HepG2 (cell line): Measurements from ENCODE around the gene ABCC5. TPM values are rescaled to one million over a fixed set of nuclear protein-coding genes. Genes with fewer than 3 reads are reported as not detected.
A peak's percentile ranks its signal among the peaks of the same experiment; 100 is the strongest.

Experiments
- ATAC-seq: fragments of 200-7000 bp; cut with Tn5 transposase; 3 replicates; pipeline ENCODE4 v1.9.1; 2020; ENCODE audit warnings: mild to moderate bottlenecking, moderate library complexity
- BruUV-seq: library from RNA; stranded (reverse); fragments of 400-500 nt; replicated peaks from 2 replicates; lab custom pipeline; 2021; lab: Mats Ljungman, UMichigan
- CTCF ChIA-PET: fragments of 300-600 bp; formaldehyde crosslinking; extraction: SDS; loops from one replicate; lab custom pipeline; 2021; ENCODE audit warnings: low total read pairs, inconsistent platforms, low intra/inter-chr PET ratio; lab: Yijun Ruan, JAX
- POLR2A ChIA-PET: fragments of 350-600 bp; sonication (Branson Sonifier 250); formaldehyde crosslinking; loops from one replicate; lab custom pipeline; 2020; ENCODE audit warnings: antibody characterized with exemption, inconsistent platforms; lab: Yijun Ruan, JAX
- DNase-seq: peaks from one replicate; pipeline ENCODE4 v3.0.0-alpha.2; 2015; ENCODE audit warnings: low spot score
- FAIRE-seq: peaks from 3 replicates; lab custom pipeline; 2011; peaks lifted over from hg19 to GRCh38; lab: Jason Lieb, UNC
- H2AFZ ChIP-seq: one replicate; pipeline ENCODE4 v1.6.1; 2011; ENCODE audit warnings: low read length, inconsistent platforms
- H3K27ac ChIP-seq: fragments of 300-600 bp; 3 replicates; pipeline ENCODE4 v1.8.0; 2011; ENCODE audit warnings: mixed run types, mild to moderate bottlenecking, mixed read lengths, low read length, inconsistent platforms; ENCODE audit not compliant: insufficient read depth; ENCODE audit errors: extremely low read length
- H3K27me3 ChIP-seq, 2 experiments: fragments of 200-600 bp in 1 of 2; 2 replicates in 1 of 2; 3 replicates in 1 of 2; pipeline versions ENCODE4 v1.6.0 to v1.8.0; 2011; ENCODE audit warnings: low read length in 2 of 2, mild to moderate bottlenecking in 2 of 2, moderate library complexity in 2 of 2, inconsistent platforms in 1 of 2; ENCODE audit not compliant: insufficient read depth in 2 of 2, control insufficient read depth in 1 of 2
- H3K36me3 ChIP-seq, 2 experiments: fragments of 200-600 bp in 1 of 2; replicated peaks in 1 of 2; 2 replicates in 1 of 2; 3 replicates in 1 of 2; pipeline versions ENCODE4 v1.5.1 to v1.8.0; 2011; ENCODE audit warnings: low read length in 2 of 2, inconsistent platforms in 1 of 2; ENCODE audit not compliant: insufficient read depth in 2 of 2, control insufficient read depth in 1 of 2
- H3K4me1 ChIP-seq: 2 replicates; pipeline ENCODE4 v1.5.1; 2012; ENCODE audit warnings: low read length, inconsistent platforms; ENCODE audit not compliant: insufficient read depth
- H3K4me2 ChIP-seq: 2 replicates; pipeline ENCODE4 v1.6.0; 2011; ENCODE audit warnings: low read depth, low read length, inconsistent platforms
- H3K4me3 ChIP-seq, 3 experiments: fragments of 200-600 bp in 1 of 3; sonication (generic), shearing (Covaris generic) in 1 of 3; replicated peaks in 1 of 3; 2 replicates each; pipeline ENCODE4 v1.5.1; 2011 to 2016; ENCODE audit warnings: low read length in 3 of 3, inconsistent platforms in 2 of 3, low read depth in 2 of 3, mild to moderate bottlenecking in 2 of 3, control low read depth in 1 of 3, mixed read lengths in 1 of 3; ENCODE audit not compliant: insufficient read depth in 1 of 3
- H3K79me2 ChIP-seq: one replicate; pipeline ENCODE4 v1.6.1; 2011; ENCODE audit warnings: low read length, inconsistent platforms; ENCODE audit not compliant: insufficient read depth
- H3K9ac ChIP-seq: 2 replicates; pipeline ENCODE4 v1.6.0; 2011; ENCODE audit warnings: mild to moderate bottlenecking, low read depth, low read length, inconsistent platforms; ENCODE audit not compliant: insufficient read depth
- H3K9me3 ChIP-seq: 2 replicates; pipeline ENCODE4 v1.5.1; 2012; ENCODE audit warnings: mild to moderate bottlenecking, low read length
- H4K20me1 ChIP-seq: 2 replicates; pipeline ENCODE4 v1.6.0; 2011; ENCODE audit warnings: inconsistent platforms, mild to moderate bottlenecking, low read length, moderate library complexity; ENCODE audit not compliant: insufficient read depth
- FOSL2 ChIP-seq: sonication (generic); formaldehyde crosslinking; IDR thresholded peaks from 2 replicates; pipeline ENCODE4 v1.4.0; 2020; ENCODE audit warnings: missing genetic modification reagents
- FOXC1 ChIP-seq: sonication (generic); formaldehyde crosslinking; IDR thresholded peaks from 2 replicates; pipeline ENCODE4 v1.8.0; 2022; ENCODE audit warnings: mild to moderate bottlenecking, missing genetic modification reagents, borderline replicate concordance
- FOXJ3 ChIP-seq: sonication (generic); formaldehyde crosslinking; IDR thresholded peaks from 2 replicates; pipeline ENCODE4 v1.4.0; 2020; ENCODE audit warnings: missing genetic modification reagents, mild to moderate bottlenecking, borderline replicate concordance
- FOXM1 ChIP-seq: sonication (generic); formaldehyde crosslinking; IDR thresholded peaks from 2 replicates; pipeline ENCODE4 v1.5.0; 2020; ENCODE audit warnings: missing genetic modification reagents
- HIVEP1 ChIP-seq: sonication (generic); formaldehyde crosslinking; IDR thresholded peaks from 2 replicates; pipeline ENCODE4 v1.4.0; 2020; ENCODE audit warnings: mild to moderate bottlenecking, missing genetic modification reagents
- NR2F1 ChIP-seq, 2 experiments: fragments of 450-650 bp in 1 of 2; formaldehyde crosslinking in 1 of 2; IDR thresholded peaks; 2 replicates each; pipeline versions ENCODE4 v1.5.0 to v1.6.1; 2016 to 2020; ENCODE audit warnings: mild to moderate bottlenecking in 1 of 2, missing compliant biosample characterization in 1 of 2, missing genetic modification reagents in 1 of 2, moderate library complexity in 1 of 2
- REXO4 ChIP-seq: sonication (generic); formaldehyde crosslinking; IDR thresholded peaks from 2 replicates; pipeline ENCODE4 v1.8.0; 2022; ENCODE audit warnings: missing genetic modification reagents, mild to moderate bottlenecking, borderline replicate concordance
- TMF1 ChIP-seq: sonication (generic); formaldehyde crosslinking; IDR thresholded peaks from 2 replicates; pipeline ENCODE4 v1.8.1; 2022; ENCODE audit warnings: low read depth, missing genetic modification reagents
- ZC3H4 ChIP-seq: sonication (generic); formaldehyde crosslinking; IDR thresholded peaks from 2 replicates; pipeline ENCODE4 v1.4.0; 2020; ENCODE audit warnings: missing genetic modification reagents, borderline replicate concordance
- ZKSCAN8 ChIP-seq: IDR thresholded peaks from 2 replicates; pipeline ENCODE4 v1.6.1; 2016; ENCODE audit warnings: borderline replicate concordance, missing genetic modification reagents, missing compliant biosample characterization
- ZNF180 ChIP-seq: sonication (generic); formaldehyde crosslinking; IDR thresholded peaks from 2 replicates; pipeline ENCODE4 v1.4.0; 2020; ENCODE audit warnings: low read depth, missing genetic modification reagents, borderline replicate concordance
- ZNF3 ChIP-seq: IDR thresholded peaks from 2 replicates; pipeline ENCODE4 v1.7.0; 2017; ENCODE audit warnings: inconsistent platforms
- ZNF335 ChIP-seq: sonication (generic); formaldehyde crosslinking; IDR thresholded peaks from 2 replicates; pipeline ENCODE4 v1.4.0; 2020; ENCODE audit warnings: missing genetic modification reagents
- ZNF737 ChIP-seq: sonication (generic); formaldehyde crosslinking; IDR thresholded peaks from 2 replicates; pipeline ENCODE4 v1.5.0; 2020; ENCODE audit warnings: missing genetic modification reagents, mild to moderate bottlenecking, borderline replicate concordance
- WGBS: methylation state at CpG from one replicate; pipeline ENCODE4 v1.1.6; 2017; ENCODE audit warnings: low lambda C conversion rate; 5-methylcytosine and 5-hydroxymethylcytosine counted together
- in situ Hi-C: cut with HindIII; loops from 2 replicates; pipeline ENCODE4 v1.10.0; 2017; ENCODE audit warnings: low pct_unique_long_range_greater_than_20kb; ENCODE audit not compliant: extremely low pct_ligation_motif_present
- intact Hi-C: fragments of 100-400 bp; cut with micrococcal nuclease; formaldehyde crosslinking; loops from one replicate; pipeline ENCODE4 v1.10.0; 2022; ENCODE audit not compliant: unreplicated experiment
- polyA plus RNA-seq, 8 experiments: library from polyadenylated mRNA; depleted of rRNA in 3 of 8; stranded (reverse) in 7 of 8; unstranded in 1 of 8; fragments of >200 nt; fragmentation: Illumina TruSeq in 4 of 8; extraction: Trizol in 4 of 8; gene quantifications; 2 replicates each; pipeline versions ENCODE4 v1.2.1 to v1.2.3, GENCODE V29; 2011 to 2016; ENCODE audit warnings: low read depth in 4 of 8, missing spikeins in 1 of 8, mixed read lengths in 1 of 8; ENCODE audit not compliant: insufficient read depth in 1 of 8
- total RNA-seq, 5 experiments: library from RNA; depleted of rRNA; stranded (reverse); fragments of >200 nt; fragmentation: Illumina TruSeq; extraction: Trizol; gene quantifications; 2 replicates each; pipeline ENCODE4 v1.2.3, GENCODE V29; 2016; ENCODE audit warnings: low read depth in 1 of 5
- TF ChIP-seq, protein P1 (sequence below): sonication (generic); formaldehyde crosslinking; IDR thresholded peaks from 2 replicates; pipeline ENCODE4 v1.8.0; 2022; ENCODE audit warnings: missing genetic modification reagents, low read depth, mild to moderate bottlenecking, borderline replicate concordance
- TF ChIP-seq, protein P2 (sequence below): sonication (generic); formaldehyde crosslinking; IDR thresholded peaks from 2 replicates; pipeline ENCODE4 v1.9.0; 2021; ENCODE audit warnings: missing genetic modification reagents, borderline replicate concordance

The ABCC5 gene
- total and polyA plus RNA-seq, 2 of the 13 experiments (the other 11 are each of a cell fraction or from before 2014, with no cell fraction given), result 12.5 to 12.7 TPM

DNA sequence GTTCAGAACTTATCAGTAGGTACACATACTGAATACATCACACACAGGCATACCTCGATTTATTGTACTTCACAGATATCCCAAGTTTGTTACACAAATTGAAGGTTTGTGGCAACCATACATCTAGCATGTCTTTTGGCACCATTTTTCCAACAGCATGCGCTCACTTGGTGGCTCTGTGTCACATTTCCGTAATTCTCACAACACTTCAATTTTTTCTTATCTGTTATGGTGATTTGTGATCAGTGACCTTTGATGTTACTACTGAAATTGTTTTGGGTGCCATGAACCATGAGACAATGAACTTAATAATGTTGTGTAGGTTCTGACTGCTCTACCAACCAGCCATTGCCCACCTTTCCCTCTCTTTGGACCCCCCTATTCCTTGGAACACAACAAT lies 143.8 kb downstream of the ABCC5 start:
- Histone ChIP-seq H3K4me2 (no peak overlapping the region), H2AFZ (no peak overlapping the region), H3K9ac (no peak overlapping the region), H3K9me3 (no peaks in the 10 kb centered on the region), H3K36me3 (peaks cover 4 to 9% of the 10 kb centered on the region in 2 experiments; a peak in 3 of 5 replicates), H3K4me1 (peaks cover 23% of the 10 kb centered on the region), H3K79me2 (peaks cover 74% of the 10 kb centered on the region), H4K20me1 (peaks cover 20% of the 10 kb centered on the region; the same call in 1 of the 2 replicates), H3K27me3 (no peaks in the 10 kb centered on the region), H3K4me3 (no peak overlapping the region), H3K27ac (no peak overlapping the region)
- FAIRE-seq, result no peak
- ChIA-PET CTCF (no interaction called here), POLR2A (interaction anchor here (0.9 to 1.1 kb wide), 2 partner anchors 11 to 15 kb away, joined by 3 to 4 read pairs; partner anchors contain the start of gene PARL)
- intact Hi-C loops, result no loop called here
- WGBS, result 78% methylated on average over 3 of the region's 3 CpGs
- TF ChIP-seq TMF1 (CRISPR knock-in tag), result no peak
- TF ChIP-seq ZNF3 (CRISPR knock-in tag), result no peak
- no peak for TF ChIP-seq FOXJ3 (CRISPR knock-in tag)
- TF ChIP-seq ZNF335 (CRISPR knock-in tag), result no peak
- TF ChIP-seq FOSL2 (CRISPR knock-in tag), result no peak
- no peak for TF ChIP-seq ZC3H4
- ATAC-seq, result peak; percentile 49; the same call in 1 of the 3 replicates
- in situ Hi-C loops, result no loop called here
- DNase-seq, result no peak
- no TSS peak for BruUV-seq

DNA sequence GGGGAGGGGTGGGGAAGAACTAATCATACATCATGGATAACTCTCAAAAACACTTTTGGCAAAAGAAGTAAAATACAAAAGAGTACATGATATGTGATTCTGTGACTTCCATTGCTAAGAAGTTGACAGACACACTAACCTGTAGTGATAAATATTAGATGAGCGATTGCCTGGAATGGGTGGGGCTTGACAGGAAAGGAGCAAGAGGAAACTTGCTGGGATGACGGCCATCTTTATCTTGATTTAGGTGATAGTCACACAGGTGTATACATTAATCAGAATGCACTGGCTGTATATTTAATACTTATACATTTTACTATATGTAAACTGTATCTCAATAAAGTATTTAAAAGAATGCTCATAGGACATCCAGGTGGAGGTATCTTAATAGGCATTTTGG lies 146.1 kb downstream of the ABCC5 start:
- ChIA-PET POLR2A (no interaction called here), CTCF (no interaction called here)
- H3K27ac ChIP-seq, result no peak overlapping the region
- in situ Hi-C loops (no loop called here), intact Hi-C loops (no loop called here)
- no peak for DNase-seq
- no peaks in the 10 kb centered on the region for H3K27me3 ChIP-seq
- no peak overlapping the region for H3K4me3 ChIP-seq
- H4K20me1 ChIP-seq, result peaks cover 20% of the 10 kb centered on the region
- H3K9ac ChIP-seq, result no peak overlapping the region
- H3K4me2 ChIP-seq, result no peak overlapping the region
- H3K4me1 ChIP-seq, result peaks cover 23% of the 10 kb centered on the region
- peaks cover 2 to 14% of the 10 kb centered on the region in 2 experiments; a peak in 4 of 5 replicates for H3K36me3 ChIP-seq
- no peak for FAIRE-seq
- WGBS, result 98% methylated on average over 2 of the region's 2 CpGs
- no TSS peak for BruUV-seq
- H2AFZ ChIP-seq, result no peak overlapping the region
- peaks cover 57% of the 10 kb centered on the region for H3K79me2 ChIP-seq
- no peaks in the 10 kb centered on the region for H3K9me3 ChIP-seq
- no peak for ATAC-seq
- TF ChIP-seq FOXC1 (CRISPR knock-in tag), result no peak
- no peak for TF ChIP-seq ZNF180
- TF ChIP-seq REXO4, result no peak
- no peak for TF ChIP-seq FOXM1 (CRISPR knock-in tag)
- no peak for TF ChIP-seq ZKSCAN8 (CRISPR knock-in tag)
- TF ChIP-seq ZNF737, result no peak
- no peak for TF ChIP-seq NR2F1 (CRISPR knock-in tag; IDR thresholded peaks at IDR 0.05)
- no peak for TF ChIP-seq HIVEP1 (CRISPR knock-in tag)
- TF ChIP-seq, protein P1, sequence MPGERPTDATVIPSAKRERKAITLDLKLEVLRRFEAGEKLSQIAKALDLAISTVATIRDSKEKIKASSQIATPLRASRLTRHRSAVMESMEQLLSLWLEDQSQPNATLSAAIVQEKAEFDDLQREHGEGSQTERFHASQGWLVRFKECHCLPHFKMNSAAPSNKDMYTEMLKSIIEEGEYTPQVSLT (CRISPR knock-in tag), result no peak
- TF ChIP-seq, protein P2, sequence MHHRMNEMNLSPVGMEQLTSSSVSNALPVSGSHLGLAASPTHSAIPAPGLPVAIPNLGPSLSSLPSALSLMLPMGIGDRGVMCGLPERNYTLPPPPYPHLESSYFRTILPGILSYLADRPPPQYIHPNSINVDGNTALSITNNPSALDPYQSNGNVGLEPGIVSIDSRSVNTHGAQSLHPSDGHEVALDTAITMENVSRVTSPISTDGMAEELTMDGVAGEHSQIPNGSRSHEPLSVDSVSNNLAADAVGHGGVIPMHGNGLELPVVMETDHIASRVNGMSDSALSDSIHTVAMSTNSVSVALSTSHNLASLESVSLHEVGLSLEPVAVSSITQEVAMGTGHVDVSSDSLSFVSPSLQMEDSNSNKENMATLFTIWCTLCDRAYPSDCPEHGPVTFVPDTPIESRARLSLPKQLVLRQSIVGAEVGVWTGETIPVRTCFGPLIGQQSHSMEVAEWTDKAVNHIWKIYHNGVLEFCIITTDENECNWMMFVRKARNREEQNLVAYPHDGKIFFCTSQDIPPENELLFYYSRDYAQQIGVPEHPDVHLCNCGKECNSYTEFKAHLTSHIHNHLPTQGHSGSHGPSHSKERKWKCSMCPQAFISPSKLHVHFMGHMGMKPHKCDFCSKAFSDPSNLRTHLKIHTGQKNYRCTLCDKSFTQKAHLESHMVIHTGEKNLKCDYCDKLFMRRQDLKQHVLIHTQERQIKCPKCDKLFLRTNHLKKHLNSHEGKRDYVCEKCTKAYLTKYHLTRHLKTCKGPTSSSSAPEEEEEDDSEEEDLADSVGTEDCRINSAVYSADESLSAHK (CRISPR knock-in tag), result no peak
